H54 (cell line): ENCODE measurements around the gene PCK1.

ENCODE experiments used
- DNase-seq: peaks from one replicate; pipeline ENCODE4 v3.0.0; 2011; ENCODE audit warnings: low spot score, mixed read lengths; ENCODE audit not compliant: insufficient read length
- FAIRE-seq: peaks from 3 replicates; lab custom pipeline; 2011; peaks lifted over from hg19 to GRCh38; lab: Jason Lieb, UNC
- POLR2A ChIP-seq: IDR thresholded peaks from 2 replicates; pipeline ENCODE4 v1.6.1; 2011; ENCODE audit warnings: low read depth, mild to moderate bottlenecking, low read length

The PCK1 gene

DNA sequence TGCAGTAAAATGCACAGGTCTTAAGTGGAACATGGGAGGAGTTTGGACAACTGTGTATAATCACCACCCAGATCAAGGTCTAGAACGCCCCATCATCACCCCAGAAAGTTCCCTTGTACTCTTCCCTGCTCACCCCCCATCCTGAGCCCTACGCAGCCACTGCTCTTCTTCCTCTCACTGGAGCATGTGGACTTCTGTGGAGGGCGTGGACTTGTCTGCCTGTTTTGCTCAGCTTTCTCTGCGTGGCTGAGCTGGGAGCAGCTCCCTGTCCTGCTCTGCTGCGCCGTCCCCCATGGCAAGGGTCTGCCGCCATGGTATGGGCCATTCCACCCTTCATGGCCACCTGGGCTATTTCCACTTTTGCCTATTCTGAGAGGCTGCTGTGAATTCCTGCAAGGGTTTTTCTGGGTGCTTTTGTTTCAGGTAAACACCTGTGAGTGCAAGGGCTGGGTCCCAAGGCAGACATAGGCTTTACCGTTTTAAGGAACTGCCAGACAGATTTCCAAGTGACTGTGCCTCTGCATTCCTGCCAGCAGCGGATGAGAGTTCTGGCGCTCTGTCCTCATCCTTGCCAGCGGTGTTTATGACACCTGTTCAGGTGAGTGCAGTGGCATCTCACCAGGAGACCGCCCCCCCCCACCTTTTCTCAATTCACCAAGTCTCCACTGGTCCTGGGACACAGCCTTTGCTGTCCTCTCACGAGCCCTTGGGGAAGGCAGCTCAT lies 19.7 kb downstream of the PCK1 start:
- no peak for TF ChIP-seq POLR2A
- FAIRE-seq (no peak), DNase-seq (no peak)

DNA sequence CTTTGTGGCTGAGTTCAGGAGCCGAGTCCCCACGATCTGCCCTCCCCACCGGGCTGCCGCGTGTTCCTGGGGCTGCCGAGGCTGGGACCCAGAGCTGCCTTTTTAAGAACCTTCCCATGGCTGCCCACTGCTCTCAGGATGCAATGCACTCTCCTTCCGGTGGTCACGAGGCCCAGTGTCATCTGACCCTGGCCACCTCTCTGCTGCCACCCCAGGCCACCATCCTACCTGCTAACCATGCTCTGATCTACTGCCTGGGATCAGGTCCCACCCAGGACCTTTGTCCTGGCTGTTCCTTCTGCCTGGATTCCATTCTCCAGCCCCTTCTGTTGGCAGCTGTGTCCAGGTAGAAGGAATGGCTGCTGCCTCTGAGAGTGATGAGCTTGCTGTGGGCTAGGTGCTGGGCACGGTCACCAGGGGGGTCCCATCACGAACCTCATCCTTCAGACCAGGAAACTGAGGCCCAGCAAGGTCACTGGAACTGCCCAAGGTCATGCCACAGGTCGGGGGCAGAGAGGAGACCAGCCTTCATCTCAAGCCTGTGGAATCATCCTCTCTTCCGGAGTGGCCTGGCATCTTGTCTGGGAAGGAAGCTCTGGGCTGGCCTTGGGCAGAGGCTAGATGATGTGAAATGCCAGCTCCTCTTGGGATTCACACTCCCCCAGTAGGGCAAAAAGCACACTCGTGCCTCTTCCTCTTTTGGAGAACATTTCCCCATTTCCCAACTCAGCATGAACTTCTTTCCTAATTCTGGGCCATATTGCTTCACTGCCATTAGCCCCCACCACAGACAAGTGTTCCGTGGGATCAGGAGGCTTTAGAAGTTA lies 20.5 kb downstream of the PCK1 start:
- DNase-seq (no peak), FAIRE-seq (no peak)
- no peak for TF ChIP-seq POLR2A

DNA sequence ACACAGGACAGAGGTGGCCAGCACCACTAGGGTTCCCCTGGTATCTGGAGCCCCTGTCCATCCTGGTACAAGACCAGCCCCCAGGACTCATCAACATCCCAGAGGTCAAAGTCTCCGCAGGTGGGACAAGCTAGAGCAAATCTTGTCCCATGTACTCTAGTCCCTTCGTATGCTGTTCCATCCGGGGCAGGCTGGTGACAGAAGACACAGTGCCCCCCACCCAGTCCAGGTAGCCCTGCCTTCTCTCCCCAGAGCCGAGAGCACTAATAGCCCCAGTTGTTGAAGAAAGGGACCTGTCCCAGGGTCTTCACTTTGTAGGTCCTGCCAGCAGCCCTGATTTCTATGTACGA lies 21.1 kb downstream of the PCK1 start:
- no peak for DNase-seq
- no peak for TF ChIP-seq POLR2A
- FAIRE-seq: no peak

DNA sequence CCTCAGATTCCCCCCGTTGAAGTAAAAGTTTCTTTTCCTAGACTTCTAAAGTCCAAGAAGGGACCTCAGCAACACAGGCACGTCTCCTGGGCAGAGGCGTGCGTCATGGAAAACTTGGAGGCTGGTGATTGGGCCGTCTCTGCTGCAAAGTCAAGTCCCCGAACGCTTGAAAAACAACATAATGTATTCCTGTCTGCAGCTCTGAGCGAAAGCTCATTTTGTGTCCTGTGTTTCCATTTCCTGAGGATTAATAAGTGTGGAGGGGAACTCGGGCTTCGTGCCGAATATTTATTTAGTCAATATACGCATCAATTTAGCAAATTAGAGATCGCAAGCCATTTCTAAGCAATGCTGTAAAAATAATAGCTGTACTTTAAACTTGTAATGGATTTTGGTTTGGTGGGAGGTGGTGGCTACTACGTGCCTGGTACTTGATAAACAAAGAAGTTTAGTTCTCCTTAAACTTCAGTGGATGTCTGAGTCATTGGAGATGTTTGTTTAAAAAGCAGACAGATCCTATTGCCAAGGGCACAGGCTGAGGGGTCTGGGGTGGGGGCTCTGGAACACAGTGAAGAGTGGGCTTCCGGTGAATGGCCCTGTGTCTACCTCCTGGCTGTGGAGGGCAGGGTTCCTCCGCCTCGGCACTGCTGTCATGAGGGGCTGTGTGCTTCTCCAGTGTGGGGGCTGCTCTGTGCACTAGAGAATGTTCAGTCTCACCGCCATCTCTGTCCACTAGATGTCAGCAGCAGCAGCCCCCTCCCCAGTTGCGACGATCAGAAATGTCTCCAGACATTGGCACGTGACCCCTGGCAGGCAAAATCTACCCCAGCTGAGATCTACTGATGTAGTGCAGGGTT lies 21.8 kb downstream of the PCK1 start:
- FAIRE-seq (no peak), DNase-seq (no peak)
- no peak for TF ChIP-seq POLR2A

DNA sequence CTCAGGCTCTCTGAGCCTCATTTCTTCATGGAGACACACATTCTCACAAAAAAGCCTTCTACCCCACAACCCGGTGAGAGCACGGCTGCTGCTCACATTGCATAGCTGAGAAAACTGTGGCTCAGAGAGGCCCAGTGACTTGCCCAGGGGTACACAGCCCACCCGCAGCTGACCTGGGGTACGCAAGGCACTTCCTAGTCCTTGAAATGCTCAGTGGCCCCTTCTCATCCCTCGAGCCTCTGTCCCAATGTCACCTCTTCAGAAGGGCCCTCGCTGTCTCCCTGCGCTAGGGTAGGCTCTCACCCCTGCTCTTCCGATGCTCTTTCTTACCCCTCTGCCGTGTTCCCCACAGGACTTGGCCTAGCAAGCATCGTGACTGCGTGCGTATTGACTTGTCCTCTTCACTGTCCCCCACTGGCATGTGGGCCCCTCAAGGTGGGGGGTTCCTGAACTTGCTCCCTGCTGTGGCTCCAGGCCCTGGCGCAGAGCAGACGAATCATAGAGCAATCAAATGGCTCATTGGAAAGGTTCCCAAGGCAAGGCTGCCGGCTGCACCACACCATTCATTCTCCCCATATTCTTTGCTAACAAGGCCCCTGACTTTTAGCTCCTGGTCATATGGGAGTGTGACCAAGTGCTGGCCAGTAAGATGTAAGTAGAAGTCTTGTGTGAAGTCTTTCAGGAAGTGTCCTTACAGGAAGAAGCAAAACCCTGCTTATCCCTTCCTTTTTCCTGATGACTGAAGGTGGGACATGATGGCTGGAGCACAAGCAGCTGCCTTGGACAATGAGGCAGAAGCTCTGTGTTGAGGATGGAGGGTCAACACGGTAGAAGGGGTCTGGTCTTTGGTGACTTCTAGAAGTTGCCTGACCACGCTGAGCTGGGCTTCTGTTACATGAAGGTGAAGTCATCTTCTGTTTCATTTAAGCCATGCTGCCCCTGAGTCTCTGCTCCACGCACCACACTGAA lies 22.7 kb downstream of the PCK1 start:
- FAIRE-seq (no peak), DNase-seq (no peak)
- TF ChIP-seq POLR2A: no peak

DNA sequence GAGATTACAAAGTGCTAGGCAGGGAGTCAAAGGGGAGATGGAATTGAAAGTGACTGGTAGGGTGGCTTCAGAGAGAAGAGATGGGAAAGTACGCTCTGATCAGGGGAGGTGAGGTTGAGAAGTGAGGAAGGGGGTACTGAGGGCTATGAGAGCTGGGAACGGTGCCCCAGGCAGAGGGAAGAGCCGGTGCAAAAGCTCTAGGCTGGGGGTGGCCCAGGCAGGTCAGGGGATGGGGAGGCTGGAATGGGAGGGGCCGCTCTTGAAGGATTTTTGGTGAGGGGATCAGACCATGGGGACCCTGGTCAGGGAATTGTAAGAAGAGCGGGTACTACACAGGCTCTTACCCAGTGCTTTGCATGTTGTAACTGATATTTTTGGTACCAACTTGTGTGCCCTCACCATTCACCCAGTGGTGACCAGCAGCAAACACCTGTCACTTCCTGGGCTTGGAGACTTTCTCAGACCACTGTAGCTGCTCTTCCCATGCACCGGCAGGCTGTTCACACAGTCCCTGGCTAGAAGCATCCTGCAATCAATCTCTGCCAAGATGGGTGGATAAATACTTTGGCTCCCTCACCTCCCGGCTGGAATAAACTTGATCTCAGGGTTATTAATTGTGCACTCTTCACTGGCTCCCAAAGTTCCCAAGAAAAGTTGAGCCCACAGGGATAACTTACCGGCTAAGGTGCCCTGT lies 24.0 kb downstream of the PCK1 start:
- no peak for TF ChIP-seq POLR2A
- DNase-seq (no peak), FAIRE-seq (no peak)

DNA sequence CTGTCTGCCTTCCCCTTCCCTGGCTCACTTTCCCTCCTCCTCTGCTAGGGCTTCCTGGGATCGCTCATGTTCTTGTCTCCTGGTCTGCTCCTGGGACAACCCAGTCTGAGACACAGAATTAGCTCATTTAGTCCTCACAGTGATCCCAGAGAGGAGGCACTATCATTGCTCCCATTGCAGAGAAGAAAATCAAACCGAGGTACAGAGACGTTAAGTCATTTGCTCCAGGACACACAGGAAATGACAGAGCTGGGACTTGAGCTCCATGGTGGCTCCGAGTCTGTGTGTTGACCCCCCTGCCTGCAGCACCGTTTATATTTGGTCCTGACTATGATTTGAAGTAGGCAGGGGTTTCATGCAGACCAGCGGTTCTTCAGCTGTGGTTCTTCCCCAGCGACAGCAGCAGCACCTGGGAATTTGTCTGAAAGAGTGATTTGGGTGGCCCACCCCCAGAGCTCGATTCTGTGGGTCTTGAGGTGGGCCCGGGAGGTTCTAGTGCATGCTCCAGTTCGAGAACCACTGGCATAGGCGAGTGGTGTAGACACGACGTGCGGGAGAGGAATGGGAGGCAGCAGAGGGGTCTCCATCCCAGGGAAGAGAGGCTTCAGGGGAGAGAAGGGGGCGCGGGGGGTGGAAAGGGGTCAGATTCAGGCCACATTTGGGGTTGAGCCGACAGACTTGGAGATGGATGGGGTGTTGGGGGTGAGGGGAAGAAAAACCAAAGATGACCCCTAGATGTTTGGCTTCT lies 24.7 kb downstream of the PCK1 start:
- no peak for DNase-seq
- FAIRE-seq: no peak
- TF ChIP-seq POLR2A: no peak

DNA sequence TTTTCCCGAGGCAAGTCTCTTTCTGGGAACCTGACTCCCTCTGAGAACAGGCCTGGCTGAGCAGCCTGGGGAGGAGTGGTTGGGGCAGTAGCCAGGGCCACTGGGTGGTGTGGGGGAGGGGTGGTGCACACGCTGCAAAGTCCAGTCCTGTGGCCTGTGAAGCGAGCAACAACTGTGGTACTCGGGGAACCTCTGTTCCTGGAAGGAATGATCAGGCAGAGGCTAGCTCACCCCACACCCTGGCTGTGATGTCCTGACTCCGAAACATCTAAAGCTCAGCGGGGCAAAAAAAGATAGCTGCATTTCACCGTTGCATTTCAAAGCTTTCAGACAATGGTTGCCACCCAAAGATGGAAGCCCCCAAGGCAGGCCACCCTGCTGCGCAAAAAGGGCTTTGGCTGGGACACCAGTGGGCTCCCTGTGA lies 25.5 kb downstream of the PCK1 start:
- TF ChIP-seq POLR2A: no peak
- no peak for FAIRE-seq

DNA sequence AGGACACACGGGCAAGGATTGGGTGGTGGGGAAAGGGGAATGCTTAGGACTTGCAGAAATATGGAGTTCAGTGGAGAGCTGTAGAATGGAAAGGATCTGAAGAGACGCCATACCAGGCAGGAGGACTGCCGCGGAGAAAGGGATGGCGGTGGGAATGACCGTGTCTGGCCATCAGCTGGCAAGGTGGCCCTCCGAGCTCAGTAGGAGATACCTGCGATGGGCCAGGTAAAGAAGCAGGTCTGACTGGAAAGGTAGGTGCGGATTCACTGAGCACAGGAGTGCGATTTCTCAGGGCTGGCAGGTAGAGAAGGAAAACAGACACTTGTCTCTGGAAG lies 26.0 kb downstream of the PCK1 start:
- FAIRE-seq (no peak), DNase-seq (no peak)
- no peak for TF ChIP-seq POLR2A

More for the DNA sequence above, 25.5 kb downstream of the PCK1 start:
- no peak for DNase-seq

DNA sequence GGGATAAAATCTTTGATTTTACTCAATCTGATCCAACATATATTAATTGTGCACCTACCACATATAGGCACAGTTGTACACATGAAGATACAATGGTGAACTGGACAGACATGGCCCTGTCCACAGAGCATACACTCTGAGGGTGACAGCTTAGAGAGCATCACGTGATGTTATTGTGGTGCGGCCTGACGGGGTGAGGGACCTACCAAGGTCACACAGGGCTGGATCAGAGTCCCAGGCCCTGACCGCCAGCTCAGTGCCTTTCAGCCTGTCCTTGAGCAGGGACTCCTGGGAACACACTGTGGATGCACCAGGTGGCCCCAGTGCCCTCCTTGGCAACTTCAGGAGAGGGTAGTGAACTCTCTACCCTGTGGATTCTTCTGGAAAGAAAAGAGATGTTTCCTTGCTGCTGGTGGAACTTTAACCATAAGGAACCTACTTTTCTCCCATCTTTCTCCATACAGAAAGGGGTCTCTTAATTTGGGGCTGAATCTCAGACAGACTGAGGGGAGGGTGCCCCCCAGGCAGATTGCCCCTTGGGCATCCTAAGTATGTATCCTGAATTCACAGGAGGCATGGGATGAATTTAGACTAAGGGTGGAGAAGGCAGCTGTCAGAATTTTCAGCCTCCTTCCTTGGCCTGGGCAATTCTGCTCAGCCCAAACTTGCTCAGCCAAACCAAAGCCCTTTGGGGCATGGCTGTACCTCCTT lies 26.5 kb downstream of the PCK1 start:
- TF ChIP-seq POLR2A: no peak
- no peak for FAIRE-seq
- no peak for DNase-seq

DNA sequence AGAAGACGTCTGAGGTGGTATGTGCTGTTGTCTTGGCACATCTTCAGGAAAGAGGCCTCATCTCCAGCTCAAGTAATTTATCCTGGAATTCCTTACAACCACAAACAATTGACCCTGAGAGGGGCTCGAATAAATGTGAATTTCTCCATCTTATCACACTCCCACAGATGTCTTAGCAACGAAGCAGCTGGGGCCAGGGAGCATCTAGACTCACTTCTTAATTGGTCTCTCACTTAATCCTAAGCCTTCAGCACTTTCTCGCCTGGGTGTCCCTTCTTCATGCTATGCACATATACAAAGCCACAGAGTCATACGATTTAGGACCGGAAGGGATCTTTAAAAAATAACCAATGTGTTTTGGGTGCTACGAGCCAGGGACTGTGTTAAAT lies 27.1 kb downstream of the PCK1 start:
- no peak for TF ChIP-seq POLR2A
- DNase-seq (no peak), FAIRE-seq (no peak)
